Measurements from ENCODE around the gene FBXL7.

Gene FBXL7

GRCh38 chr5:15499528-15500324, at the start of gene FBXL7:
FBXL7 (plus strand) TSS chr5:15500180.
- DNase-seq (ENCODE audit: low read depth in 2 of 2): no peak

DNA sequence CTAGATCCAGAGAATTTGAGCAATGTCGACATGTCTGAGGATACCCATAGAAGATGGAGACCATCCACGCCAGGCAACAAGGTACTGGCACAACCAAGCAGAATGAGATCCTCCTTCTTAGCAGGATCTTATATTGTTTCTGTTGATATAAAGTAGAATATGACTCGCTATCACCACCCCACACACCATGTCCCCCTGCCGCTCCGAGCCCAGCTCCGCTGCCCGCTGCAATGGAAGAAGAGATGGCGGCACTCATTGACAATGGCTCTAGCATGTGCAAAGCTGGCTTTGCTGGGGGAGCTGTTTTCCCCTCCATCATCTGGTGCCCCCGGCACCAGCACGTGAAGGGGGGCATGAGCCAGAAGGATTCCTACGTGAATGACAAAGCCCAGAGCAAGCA, 49.5 kb upstream of the FBXL7 start:
- DNase-seq (ENCODE audit: low read depth in 2 of 2): no peak

- no peak for DNase-seq (ENCODE audit: low read depth in 2 of 2)
These were observed 49.0 kb upstream of the FBXL7 start for GRCh38 chr5:15450949-15451348.

DNA sequence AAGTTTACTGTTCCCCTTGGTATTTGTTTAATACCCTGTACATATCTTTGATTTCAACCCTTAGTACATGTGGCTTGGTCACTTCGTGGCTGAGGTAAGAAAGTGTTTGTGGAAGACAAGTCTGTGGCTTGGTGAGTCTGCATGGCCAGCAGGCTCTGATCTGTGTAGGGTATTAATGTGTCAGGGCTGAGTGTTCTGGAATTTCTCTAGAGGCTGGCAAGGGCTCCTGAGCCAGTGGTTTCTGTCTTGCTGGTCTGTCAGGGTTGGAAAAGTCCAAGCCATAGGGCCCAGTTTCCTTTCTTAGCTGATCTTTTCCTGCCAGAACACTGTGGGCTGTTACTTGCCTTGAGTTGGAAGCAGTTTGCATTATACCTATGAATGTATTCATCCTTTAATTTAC, 48.0 kb upstream of the FBXL7 start:
- no peak for DNase-seq (ENCODE audit: low read depth in 2 of 2)

DNA sequence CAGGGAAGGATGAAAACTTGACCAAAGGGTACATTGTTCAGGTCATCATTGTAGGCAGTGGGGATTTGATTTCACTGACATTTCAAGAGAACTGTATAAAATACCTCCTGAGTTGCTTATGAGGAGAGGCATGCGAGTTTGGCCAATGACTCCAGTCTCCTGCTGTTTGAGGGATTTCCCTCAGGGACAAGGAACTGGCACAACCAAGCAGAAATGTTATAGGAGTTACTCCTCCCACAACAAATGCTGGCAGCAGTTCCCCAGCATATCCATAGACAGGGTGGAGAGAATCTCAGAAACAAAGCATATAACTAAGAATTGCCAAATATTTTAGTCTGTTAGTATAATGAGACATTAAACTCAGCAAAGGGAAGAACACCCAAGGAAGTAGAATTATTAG, 47.2 kb upstream of the FBXL7 start:
- no peak for DNase-seq (ENCODE audit: low read depth in 2 of 2)

DNA sequence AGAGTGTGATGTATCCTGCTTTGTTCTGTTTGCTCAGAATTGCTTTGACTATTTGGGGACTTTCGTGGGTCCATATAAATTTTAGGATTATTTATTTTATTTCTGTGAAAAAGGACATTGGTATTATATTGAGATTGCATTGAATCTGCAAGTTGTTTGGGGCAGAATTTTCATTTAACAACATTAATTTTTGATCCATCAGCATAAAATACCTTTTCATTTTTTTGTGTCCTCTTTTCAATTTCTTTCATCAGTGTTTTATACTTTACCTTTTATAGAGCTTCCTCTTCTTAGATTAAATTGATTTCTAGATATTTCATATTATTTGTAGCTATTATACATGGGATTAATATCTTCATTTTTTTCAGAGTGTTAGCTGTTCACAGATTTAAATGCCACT, 40.8 kb upstream of the FBXL7 start:
- no peak for DNase-seq (ENCODE audit: low read depth in 2 of 2)

GRCh38 chr5:15463231-15463980, 36.6 kb upstream of the FBXL7 start:
- no peak for DNase-seq (ENCODE audit: low read depth in 2 of 2)

- no peak for DNase-seq (ENCODE audit: low read depth in 2 of 2)
These were observed 27.9 kb upstream of the FBXL7 start for GRCh38 chr5:15472116-15472515.

- no peak for DNase-seq (ENCODE audit: low read depth in 2 of 2)
These were observed 25.7 kb upstream of the FBXL7 start for GRCh38 chr5:15474143-15474719.

DNA sequence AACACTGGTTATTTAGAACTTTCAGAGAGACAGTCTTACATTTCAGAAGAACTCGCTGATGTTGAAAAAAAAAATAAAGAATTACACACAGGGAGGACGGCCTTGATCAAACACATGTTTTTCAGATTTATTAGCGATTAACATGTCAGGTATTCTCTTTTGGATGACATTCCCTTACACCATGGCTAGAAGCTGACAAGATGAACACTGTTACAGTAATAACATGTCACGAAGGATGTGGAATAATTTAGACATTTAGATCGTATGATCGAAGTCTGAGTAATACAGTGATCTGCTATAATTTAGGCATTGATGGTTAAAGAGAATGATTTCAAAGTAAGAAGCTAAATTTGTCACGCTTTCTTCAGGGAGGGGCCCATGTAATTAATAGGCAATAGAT, 24.6 kb upstream of the FBXL7 start:
- DNase-seq (ENCODE audit: low read depth in 2 of 2): no peak

DNA sequence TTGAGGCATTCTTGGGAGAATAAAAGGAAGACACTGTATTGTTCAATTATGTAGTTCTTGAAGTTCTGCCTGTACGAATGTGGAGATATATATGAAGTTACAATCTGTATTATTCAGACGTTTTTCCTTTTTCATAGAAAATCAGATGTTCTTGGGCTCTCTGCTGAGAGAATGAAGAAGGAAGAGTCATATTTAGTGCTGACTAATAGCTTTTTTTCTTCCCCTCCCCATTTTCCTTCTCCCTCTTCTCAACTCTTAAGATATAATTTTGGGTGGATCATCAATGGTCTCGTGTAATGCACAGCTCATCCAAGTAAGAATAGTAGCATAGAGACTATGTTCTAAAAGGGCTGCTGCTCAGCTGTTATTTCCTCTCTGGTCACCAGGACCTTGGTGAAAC, 23.0 kb upstream of the FBXL7 start:
- no peak for DNase-seq (ENCODE audit: low read depth in 2 of 2)

- no peak for DNase-seq (ENCODE audit: low read depth in 2 of 2)
These were observed 19.5 kb upstream of the FBXL7 start for GRCh38 chr5:15480436-15480835.

DNA sequence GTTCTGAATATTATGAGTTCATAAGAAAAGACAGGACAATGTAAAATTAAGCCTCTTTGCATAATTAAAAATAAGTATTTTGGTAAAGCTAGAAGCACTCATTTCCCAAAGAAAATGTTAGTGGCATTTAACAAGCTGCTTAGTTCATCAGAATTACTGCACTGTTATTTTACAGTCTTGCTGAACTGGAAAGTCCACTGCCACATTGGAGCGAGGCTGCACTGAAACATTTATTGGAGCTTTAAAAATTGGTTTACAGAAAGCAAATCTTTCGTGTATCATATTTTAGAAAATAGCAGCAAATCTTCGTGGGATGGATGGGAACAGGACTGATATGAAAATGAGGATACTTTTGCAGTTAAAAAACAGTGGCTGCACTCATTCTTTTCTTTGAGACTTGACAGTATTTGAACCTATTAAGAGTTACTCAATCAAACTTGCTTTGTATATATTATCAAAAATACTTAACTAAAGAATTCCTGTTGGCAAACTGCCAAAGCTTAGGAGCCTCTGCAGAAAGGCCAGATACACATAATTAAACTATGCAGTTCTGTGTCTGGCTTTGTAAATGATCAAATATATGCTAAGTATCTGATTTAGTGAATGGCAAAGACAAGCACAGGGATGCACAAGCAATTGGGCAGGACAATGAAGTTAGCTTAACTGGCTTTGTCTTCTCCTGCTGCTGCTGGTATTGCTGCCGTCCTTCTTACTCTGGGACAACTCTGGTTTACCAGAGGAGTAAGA, 16.5 kb upstream of the FBXL7 start:
- DNase-seq (ENCODE audit: low read depth in 2 of 2): no peak

GRCh38 chr5:15487228-15487627, 12.8 kb upstream of the FBXL7 start:
- no peak for DNase-seq (ENCODE audit: low read depth in 2 of 2)

DNA sequence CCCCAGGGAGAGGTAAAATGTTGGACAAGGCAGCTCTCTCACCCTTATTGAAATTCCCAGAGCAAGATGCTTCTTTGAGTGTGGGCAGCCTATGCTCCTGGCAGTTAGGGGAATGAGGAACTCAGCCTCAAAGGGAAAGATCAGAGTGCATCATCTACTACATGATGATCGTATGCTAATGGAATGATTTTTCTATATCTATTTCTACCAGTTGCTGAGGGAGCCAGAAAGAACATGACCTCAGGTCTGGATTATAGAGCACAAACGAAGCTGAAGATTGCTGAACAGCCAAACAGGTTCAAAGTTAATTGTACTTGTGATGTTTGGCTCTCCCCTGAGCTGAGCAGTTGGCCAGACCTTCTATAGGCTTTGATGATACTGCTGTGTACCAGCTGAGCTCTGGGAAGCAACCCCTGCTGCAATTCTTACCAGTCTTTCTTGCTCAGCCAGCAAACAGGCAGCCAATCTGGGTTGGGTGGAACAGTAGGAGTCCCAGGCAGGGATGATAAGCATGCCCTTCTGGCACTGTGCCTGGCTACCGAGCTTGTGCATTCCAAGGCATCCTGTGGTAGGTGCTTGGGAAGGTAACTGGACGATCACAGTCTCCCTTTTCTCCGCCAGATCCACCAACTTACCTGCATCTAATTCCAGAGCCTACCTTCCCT, 10.3 kb upstream of the FBXL7 start:
- DNase-seq (ENCODE audit: low read depth in 2 of 2): no peak

DNA sequence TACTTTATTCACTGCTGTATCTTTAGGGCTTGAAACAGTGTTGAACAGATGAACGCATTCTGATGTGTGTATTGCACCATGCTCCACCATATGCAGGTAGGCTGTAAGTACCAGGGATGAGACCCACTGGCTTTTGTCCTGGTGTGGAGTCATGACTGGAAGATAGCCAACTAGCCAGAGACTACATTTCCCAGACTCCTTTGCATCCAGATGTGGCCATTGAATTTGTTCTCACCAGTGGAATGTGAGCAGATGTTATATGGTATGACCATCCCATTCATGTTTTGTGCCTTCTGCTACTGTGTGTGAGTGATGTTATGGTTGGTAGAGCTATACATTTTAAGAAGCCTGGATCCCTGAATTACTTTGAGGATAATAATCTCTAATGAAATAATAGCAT, 7.4 kb upstream of the FBXL7 start:
- DNase-seq (ENCODE audit: low read depth in 2 of 2): no peak

DNA sequence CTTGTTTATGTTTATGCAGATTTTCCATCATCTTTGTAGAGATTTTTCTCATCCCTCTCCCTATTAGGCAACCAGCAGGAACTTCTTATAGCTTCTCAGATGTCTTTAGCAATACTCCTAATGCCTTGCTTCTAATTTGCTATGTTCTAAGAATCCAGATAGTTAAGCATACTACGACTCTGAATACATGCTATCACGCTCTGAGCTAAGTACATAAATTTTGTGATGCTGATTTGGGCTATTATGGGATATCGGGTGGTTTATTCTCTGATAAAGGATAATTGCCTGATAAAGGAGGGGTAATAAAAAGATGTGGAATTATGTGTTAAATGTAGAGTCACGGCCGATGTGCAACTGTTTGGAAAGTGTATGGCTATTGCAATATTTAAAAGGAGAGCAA, 6.5 kb upstream of the FBXL7 start:
- DNase-seq (ENCODE audit: low read depth in 2 of 2): no peak

- no peak for DNase-seq (ENCODE audit: low read depth in 2 of 2)
These were observed 5.0 kb upstream of the FBXL7 start for GRCh38 chr5:15495026-15495425.

DNA sequence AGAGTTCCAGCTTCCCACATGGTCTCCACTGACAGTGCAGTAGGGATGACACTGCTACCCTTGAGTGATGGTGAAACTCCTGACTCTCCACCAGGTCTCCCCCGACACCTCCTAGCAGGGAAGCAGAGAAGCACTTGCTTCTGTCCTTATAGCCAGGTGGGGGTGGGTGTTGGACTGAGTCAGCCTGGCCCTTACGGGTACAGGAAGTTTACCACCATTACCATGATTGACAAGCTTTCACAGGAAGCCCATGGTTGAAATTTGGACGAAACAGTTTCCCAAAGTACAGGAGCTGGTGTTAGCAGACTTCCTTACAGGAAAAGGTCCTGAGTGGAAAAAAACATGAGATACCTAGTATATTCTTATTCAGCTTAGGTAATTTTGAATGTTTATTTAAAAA, 3.1 kb upstream of the FBXL7 start:
- DNase-seq (ENCODE audit: low read depth in 2 of 2): no peak

DNA sequence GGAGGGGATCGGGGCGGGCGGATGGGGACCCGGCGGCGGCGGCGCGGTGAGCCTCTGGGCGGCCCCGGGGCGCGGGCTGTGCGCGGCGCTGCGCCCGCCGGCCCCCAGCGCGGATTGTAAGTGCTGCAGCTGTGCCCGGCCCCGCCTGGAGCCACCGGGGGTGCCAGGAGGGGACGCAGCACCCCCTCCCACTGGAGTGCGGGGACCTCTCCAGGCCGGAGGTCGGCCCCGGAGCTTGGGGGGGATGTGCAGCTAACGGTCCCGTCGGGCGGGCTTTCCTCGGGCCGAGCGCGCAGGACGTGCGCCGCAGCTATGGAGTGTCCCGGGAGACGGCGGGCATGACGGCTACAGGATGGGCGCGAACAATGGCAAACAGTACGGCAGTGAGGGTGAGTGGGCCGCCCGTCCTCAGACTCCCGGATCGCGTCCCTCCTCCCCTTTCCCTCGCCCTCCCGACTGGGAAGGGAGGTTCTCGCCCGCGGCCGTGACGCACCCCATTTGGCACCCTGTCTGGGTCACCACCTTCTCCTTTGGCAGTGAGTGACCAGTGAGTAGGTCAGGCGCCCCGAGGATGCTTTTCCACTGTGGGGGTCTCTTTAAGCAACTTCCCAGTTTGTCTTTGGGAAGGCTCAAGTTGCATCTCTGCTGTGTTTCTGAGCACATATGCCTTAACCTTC, 483 bp downstream of the FBXL7 start:
- no peak for DNase-seq (ENCODE audit: low read depth in 2 of 2)

DNA sequence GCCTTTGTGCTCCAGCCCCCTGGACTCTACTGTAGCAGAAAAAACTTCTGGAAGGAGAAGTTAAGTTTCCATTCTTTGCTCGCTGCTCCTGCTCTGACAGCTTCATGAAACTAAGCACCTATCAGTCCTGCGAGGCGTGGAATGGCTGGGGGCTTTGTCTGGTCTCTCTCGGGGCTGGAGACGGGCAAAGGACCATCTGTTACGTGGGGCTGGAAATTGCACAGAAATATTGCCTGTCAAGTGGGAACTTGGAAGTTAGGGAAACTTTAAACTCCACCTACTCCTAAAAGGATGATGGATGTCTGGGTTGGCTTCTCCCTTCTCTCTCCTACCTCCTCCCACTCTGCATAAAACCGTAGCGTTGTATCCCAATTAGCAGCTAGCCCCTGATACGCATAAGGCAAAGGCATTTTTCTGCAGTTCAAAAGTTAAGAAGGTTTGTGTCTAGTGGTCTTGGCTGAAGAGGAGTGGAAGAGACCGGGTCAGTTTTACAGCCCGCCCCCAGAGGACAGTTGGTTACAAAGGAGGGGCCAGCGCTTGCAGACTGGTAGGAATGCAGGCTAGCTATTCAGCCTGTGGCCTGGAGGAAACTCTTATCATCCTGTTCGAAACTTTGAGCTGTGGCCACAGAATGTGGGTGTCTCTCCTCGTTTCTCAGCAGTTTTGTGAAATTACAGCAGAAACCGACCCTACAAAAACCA, 1.3 kb downstream of the FBXL7 start:
- DNase-seq (ENCODE audit: low read depth in 2 of 2): no peak

All from stimulated activated CD8-positive, alpha-beta memory T cell treated with anti-CD3 and anti-CD28 coated beads, Interleukin-15, amount 100 ng/mL, for 48 hours (primary cell).